Suppressor macrophage (primary cell): ENCODE measurements around the gene TYK2.

Source experiments
- DNase-seq, 4 experiments: peaks; one replicate each; pipeline ENCODE4 v3.0.0-alpha.2; 2020 to 2022

Gene TYK2

GRCh38 chr19:10309423-10309822, 70.9 kb downstream of the TYK2 start, which contains the start of gene ZGLP1:
TSS of gene ZGLP1 (minus strand) at chr19:10309815.
- DNase-seq = no peak

GRCh38 chr19:10306327-10306726, 74.0 kb downstream of the TYK2 start:
- no peak for DNase-seq

- DNase-seq = peak; percentile 85 to 92 (median 90)
Measured at GRCh38 chr19:10305139-10305806, 75.1 kb downstream of the TYK2 start.
